Neural cell (in vitro differentiated cells): ENCODE data around the gene DOCK2.

Experiments
- EP300 ChIP-seq: fragments of 450-650 bp; conservative IDR thresholded peaks from 2 replicates; pipeline ENCODE4 v1.6.1; 2014; ENCODE audit warnings: antibody characterized with exemption, mild to moderate bottlenecking, moderate library complexity; ENCODE audit not compliant: poor library complexity, severe bottlenecking
- EZH2 ChIP-seq: fragments of 200-600, 300-800 bp; shearing (Covaris generic), sonication (generic); IDR thresholded peaks from 2 replicates; pipeline ENCODE4 v1.6.1; 2014; ENCODE audit warnings: antibody characterized with exemption, low read length, borderline replicate concordance, mild to moderate bottlenecking; ENCODE audit not compliant: insufficient read depth, poor library complexity, severe bottlenecking
- MXI1 ChIP-seq: fragments of 450-650 bp; conservative IDR thresholded peaks from 2 replicates; pipeline ENCODE4 v1.6.1; 2014; ENCODE audit warnings: antibody characterized with exemption, mild to moderate bottlenecking; ENCODE audit not compliant: poor library complexity, severe bottlenecking
- POLR2AphosphoS5 ChIP-seq: IDR thresholded peaks from 2 replicates; pipeline ENCODE4 v1.6.1; 2012
- RAD21 ChIP-seq: fragments of 450-650 bp; conservative IDR thresholded peaks from 2 replicates; pipeline ENCODE4 v1.6.1; 2014; ENCODE audit warnings: antibody characterized with exemption, mild to moderate bottlenecking, moderate library complexity
- SMC3 ChIP-seq: fragments of 450-650 bp; conservative IDR thresholded peaks from 2 replicates; pipeline ENCODE4 v1.6.1; 2014; ENCODE audit warnings: antibody characterized with exemption, mild to moderate bottlenecking, moderate library complexity; ENCODE audit not compliant: poor library complexity
- TAF1 ChIP-seq: IDR thresholded peaks from 2 replicates; pipeline ENCODE4 v1.6.1; 2012; ENCODE audit warnings: low read depth
- TF ChIP-seq, protein P1 (sequence below): fragments of 450-650 bp; IDR thresholded peaks from 2 replicates; pipeline ENCODE4 v1.5.1; 2014; ENCODE audit warnings: antibody characterized with exemption, mild to moderate bottlenecking, moderate library complexity; ENCODE audit not compliant: poor library complexity, severe bottlenecking
- TF ChIP-seq, protein P2 (sequence below): IDR thresholded peaks from 2 replicates; pipeline ENCODE4 v1.6.1; 2012; ENCODE audit warnings: borderline replicate concordance

DNA sequence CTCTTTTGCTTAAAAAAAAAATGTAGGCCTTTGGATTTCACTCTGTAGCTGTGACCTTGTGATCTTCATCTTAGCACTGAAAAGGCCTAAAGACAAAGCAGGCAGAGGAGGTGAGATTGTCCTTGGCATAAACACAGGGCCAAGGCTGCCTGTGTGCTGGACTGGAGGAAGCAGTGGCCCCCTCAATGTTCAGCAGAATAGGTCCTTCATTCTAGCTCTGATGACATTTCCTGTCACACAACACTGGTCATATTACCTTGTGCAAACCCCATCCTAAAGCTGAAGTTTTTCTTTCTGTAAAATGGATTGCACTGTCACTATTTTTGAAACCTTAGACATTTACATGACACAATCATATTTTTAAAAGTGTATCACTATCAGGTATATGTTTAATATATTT, 195.8 kb downstream of the DOCK2 start:
- TF ChIP-seq EZH2 (no peak), POLR2AphosphoS5 (no peak), SMC3 (no peak), MXI1 (no peak), EP300 (no peak), TAF1 (no peak), RAD21 (no peak)
- TF ChIP-seq, protein P1, sequence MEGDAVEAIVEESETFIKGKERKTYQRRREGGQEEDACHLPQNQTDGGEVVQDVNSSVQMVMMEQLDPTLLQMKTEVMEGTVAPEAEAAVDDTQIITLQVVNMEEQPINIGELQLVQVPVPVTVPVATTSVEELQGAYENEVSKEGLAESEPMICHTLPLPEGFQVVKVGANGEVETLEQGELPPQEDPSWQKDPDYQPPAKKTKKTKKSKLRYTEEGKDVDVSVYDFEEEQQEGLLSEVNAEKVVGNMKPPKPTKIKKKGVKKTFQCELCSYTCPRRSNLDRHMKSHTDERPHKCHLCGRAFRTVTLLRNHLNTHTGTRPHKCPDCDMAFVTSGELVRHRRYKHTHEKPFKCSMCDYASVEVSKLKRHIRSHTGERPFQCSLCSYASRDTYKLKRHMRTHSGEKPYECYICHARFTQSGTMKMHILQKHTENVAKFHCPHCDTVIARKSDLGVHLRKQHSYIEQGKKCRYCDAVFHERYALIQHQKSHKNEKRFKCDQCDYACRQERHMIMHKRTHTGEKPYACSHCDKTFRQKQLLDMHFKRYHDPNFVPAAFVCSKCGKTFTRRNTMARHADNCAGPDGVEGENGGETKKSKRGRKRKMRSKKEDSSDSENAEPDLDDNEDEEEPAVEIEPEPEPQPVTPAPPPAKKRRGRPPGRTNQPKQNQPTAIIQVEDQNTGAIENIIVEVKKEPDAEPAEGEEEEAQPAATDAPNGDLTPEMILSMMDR, result no peak
- TF ChIP-seq, protein P2, sequence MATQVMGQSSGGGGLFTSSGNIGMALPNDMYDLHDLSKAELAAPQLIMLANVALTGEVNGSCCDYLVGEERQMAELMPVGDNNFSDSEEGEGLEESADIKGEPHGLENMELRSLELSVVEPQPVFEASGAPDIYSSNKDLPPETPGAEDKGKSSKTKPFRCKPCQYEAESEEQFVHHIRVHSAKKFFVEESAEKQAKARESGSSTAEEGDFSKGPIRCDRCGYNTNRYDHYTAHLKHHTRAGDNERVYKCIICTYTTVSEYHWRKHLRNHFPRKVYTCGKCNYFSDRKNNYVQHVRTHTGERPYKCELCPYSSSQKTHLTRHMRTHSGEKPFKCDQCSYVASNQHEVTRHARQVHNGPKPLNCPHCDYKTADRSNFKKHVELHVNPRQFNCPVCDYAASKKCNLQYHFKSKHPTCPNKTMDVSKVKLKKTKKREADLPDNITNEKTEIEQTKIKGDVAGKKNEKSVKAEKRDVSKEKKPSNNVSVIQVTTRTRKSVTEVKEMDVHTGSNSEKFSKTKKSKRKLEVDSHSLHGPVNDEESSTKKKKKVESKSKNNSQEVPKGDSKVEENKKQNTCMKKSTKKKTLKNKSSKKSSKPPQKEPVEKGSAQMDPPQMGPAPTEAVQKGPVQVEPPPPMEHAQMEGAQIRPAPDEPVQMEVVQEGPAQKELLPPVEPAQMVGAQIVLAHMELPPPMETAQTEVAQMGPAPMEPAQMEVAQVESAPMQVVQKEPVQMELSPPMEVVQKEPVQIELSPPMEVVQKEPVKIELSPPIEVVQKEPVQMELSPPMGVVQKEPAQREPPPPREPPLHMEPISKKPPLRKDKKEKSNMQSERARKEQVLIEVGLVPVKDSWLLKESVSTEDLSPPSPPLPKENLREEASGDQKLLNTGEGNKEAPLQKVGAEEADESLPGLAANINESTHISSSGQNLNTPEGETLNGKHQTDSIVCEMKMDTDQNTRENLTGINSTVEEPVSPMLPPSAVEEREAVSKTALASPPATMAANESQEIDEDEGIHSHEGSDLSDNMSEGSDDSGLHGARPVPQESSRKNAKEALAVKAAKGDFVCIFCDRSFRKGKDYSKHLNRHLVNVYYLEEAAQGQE, result no peak
